Stimulated activated CD4-positive, alpha-beta T cell treated with anti-CD3 and anti-CD28 coated beads, TNF-alpha, amount 100 ng/mL, for 48 hours (primary cell): ENCODE results near the gene OR6C76.

Experiments used
- DNase-seq, 3 donors: peaks; one replicate each; pipeline ENCODE4 v3.0.0-alpha.2; 2020; ENCODE audit warnings: low read depth in 3 of 3

The OR6C76 gene

GRCh38 chr12:55469291-55469690 lies 43.2 kb downstream of the OR6C76 start:
- no peak for DNase-seq

DNA sequence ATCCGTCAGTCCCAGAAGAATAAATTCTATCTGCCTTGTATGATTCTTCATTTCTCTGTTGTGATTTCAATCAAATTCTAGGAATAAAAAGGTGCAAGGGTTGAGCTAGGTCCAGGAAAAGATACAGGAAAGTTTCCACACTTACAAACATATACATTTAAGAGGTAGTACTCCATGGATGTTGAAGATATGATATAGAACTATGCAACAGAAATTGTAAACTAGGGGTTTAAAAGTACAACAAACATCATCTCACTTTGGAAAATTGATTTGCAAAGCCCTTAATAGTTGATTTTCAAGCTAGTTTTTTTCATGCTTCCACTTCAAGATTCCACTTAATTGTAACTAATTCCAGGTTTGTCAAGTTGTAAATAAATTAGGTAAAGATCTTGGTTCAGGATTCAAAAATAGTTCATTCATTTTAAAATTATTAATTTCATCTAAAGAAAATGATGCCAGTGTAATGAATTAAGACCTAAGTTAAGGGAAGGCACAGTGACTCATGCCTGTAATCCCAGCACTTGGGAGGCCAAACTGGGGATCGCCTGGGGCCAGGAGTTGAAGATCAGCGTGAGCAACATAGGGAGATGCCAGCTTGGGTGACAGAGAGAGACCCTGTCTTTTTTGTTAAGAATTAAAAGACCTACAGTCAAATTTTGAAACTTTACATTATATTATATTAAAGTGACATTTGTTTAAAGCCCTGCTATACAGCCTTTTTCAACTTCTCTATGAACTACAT lies 44.2 kb downstream of the OR6C76 start, which contains the start of gene OR6C70:
Gene OR6C70 (minus strand): TSS at position 51 of the 742 bp plus-strand sequence. CDS start 0 bp downstream, at position 51.
- no peak for DNase-seq

DNA sequence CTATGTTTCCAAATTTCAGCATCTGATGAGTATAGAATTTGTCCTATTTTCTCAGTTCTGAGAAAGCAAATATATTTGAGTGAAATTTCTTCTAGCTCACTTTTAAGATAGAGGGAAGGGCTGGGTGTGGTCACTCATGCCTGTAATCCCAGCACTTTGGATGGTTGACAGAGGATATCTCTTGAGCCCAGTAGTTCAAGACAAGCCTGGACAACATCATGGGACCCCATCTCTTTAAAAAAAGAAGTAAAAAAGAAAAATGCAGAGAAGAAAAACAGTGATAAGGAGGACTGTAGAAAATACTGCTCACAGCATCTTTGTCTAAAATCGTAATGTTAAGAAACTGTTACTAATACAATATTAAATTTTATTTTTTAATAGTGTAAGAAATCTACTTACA lies 46.2 kb downstream of the OR6C76 start:
- no peak for DNase-seq
